Activated naive CD4-positive, alpha-beta T cell treated with Interleukin-2 at 50 U/mL for 16 hours (primary cell): ENCODE data around the gene CFAP92.

ENCODE experiments used
- DNase-seq: peaks from one replicate; pipeline ENCODE4 v3.0.0-alpha.2; 2020

The CFAP92 gene, protein sequence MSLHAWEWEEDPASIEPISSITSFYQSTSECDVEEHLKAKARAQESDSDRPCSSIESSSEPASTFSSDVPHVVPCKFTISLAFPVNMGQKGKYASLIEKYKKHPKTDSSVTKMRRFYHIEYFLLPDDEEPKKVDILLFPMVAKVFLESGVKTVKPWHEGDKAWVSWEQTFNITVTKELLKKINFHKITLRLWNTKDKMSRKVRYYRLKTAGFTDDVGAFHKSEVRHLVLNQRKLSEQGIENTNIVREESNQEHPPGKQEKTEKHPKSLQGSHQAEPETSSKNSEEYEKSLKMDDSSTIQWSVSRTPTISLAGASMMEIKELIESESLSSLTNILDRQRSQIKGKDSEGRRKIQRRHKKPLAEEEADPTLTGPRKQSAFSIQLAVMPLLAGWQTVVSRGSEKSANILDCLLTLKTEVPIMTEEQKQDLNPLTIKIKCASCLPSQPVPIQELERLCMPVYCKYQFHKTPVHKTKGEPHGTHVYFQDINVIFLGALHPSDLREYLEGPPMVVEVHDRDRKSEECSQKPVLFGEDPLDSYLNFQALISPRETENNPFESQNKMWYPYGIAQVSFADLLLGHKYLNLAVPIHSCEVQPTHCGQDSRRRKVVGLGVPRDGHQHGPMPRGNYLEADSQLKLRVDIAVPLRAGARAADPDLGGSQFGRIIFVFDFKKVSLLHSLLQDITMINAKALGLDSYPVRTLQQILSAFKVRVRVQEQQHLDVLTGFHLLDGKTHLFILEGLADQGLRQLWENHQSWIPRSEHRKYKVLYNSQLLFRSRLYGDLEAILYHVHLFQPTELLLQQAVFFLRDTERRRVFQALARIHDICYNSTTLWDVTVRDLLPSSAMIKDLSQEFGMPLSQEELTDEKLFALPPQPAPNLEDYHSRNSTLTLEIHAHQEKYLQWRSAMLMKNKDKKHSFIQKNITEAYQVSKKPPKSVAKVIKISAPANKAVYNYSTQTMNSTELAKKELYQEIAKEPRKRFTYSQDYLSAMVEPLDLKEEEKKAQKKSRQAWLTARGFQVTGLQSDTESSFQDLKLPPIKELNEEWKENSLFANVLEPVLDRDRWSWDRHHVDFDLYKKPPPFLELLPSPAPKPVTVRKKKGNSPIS

DNA sequence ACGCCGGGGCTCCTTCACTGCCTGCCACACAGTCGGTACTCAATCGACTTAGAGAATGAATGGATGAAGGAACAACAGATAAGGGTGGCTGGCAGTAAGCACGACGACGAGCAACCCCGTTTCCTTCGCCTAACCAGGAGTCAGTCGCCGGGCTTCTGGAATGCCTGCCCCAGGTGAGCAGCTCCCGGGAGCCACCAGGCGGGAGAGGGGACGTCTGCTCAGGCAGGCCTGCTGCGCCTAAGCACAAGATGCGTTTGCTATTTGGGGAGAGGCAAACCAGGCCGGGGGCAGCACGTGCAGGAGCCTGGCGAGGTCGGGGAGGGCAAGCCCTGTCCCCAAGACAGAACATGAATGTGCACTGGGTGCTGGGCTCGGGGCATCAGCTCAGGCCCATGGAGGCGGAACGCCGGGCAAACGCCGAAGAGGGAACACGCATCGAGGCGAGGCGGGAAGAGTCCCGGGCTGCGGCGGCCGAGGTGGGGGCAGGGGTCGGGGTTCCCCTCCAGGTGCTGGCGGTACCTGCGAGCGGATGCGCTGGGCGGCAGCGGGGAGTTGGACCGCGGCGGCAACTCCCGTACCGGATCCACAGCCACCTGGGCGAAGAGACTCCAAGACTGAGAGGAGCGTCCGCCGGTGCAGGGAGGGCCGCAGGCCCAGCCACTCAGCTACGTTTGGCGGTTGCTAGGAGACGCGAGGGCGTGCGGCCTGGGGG is at the start of gene CFAP92:
Gene CFAP92 (minus strand): TSS at position 616 of the 712 bp plus-strand sequence. CDS start 772 bp downstream, outside the sequence.
- DNase-seq: peak; percentile 92

DNA sequence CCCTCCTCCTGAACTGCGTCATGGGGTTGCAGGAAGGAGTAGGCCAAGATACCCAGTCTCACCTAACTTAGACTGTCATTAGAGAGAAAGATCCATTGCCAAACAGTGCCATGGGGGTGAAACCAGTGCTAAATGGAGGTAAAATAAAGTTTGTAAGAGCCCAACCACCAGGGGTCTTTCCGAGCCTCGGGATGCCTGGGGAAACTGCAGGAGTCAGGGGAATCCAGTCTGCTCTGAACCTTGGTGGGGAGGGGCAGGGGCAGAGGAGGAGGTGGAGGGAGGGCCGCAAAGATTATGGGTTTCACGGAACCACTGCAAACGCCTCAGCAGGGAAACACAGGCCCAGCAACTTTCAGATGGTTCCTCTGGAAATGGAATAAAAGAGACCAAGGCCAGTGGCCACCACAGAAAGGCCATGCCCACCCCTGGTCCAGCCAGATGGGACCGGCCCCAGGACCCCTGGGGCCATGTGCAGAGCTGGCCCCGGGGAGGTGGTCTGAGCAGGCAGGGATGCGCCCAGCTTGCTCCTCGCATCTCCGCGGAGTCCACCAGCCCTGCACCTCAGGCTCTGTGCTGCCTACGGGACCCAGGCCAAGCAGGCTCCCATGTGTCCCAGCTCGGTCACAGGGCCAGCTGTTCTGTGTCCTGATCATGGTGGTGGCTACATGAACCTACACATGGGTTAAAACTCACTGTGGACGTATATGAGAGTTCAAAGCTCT is 46.9 kb upstream of the CFAP92 start:
- no peak for DNase-seq

DNA sequence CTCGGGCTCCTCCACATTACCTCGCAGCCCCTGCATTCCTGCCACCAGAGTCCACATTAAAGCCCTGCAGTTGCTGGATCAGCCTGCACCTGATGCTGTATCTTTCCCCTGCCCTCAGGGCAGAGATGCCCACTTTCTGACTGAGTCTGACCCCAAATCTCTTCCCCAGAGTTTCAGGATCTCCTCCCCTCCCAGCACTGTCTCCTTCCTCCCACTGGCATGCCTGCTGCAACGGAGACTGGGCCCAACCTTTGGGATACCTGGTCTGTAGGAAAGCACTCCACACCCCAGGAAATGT is 46.1 kb upstream of the CFAP92 start:
- DNase-seq: no peak

DNA sequence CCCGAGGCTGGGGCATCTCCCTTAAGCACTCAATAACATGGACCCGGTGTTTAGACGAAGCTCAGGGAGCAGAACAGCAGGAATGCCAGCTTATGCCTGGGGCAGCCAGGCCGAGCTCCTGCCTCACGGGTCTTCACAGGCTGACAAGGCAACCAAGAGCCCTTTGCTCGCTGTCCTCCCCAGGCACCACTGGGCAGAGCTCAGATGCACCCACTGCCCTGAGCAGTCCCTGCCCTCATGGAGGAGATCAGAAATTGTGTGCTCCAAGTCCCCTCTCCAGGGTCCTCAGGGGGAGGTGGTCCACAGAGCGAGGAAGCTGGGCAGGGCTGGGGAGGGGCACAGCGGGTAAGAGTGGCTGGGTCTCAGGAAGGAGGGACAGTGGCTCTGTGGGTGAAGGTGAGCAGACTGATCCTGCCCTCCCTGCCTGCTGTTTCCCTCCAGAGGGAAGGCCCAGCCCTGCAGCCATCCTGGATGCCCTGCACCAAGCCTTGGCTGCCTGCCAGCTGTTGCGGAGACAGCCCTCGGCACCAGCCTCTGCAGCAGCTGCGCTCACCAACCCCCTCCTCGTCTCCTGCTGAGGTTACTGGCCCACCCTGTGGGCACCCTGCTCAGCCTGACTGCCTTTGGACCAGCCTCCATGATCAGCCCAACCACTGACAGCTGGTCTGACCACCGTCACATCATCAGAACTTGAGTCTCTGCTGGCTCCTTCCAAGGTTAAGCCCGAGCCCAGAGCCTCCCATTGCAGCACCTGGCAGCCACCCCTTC is 45.6 kb upstream of the CFAP92 start:
- DNase-seq: no peak

DNA sequence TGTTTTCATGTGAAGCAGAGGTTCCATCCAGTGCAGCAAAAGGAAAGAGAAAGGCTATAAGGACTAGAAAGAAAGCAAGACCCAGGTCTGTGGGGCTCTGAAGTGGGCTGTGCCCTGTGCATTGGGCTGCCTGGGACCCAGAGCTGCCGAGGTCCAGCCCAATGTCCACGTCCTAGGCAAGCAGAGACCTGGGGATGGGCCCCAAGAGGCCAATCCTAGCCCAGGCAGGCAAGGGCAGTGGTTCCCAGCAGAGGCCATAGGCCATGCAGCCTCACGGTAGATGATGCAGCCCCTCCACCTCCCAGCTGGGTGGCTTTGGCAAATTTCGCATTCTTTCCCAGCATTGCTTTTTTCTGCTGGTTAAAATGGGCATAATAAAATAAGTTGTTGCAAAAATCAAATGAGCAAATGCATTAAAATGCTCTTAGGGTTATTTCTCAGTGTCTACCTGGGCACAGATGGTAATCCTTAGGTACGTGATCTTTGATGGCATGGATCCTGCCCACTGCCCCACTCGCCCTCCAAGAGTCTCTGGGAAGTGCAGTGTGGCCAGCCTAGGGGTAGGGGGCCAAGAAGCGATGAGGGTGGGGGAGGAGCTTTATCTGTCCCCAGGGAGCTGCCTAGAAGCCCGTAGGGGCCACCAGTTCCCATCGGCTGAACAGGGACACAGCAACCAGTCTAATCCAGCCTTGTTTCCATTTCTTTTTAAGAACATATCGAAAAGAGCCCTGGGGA is 44.4 kb upstream of the CFAP92 start:
- DNase-seq: no peak

DNA sequence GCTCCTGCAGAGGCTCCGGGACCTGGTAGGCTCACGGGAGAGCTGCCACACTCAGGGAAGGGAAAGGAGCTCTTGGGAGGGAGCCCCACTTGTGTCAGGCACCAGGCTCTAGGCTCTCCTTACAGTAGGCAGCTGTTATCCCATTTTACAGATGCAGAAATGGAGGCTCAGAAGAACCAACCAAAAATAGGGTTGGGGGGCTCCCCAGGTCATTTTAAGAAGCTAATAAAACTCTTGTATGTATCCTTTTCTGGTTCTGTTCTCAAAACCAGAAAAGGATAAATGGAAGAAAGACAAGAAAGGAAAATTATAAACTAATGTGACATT is 43.2 kb upstream of the CFAP92 start:
- no peak for DNase-seq

DNA sequence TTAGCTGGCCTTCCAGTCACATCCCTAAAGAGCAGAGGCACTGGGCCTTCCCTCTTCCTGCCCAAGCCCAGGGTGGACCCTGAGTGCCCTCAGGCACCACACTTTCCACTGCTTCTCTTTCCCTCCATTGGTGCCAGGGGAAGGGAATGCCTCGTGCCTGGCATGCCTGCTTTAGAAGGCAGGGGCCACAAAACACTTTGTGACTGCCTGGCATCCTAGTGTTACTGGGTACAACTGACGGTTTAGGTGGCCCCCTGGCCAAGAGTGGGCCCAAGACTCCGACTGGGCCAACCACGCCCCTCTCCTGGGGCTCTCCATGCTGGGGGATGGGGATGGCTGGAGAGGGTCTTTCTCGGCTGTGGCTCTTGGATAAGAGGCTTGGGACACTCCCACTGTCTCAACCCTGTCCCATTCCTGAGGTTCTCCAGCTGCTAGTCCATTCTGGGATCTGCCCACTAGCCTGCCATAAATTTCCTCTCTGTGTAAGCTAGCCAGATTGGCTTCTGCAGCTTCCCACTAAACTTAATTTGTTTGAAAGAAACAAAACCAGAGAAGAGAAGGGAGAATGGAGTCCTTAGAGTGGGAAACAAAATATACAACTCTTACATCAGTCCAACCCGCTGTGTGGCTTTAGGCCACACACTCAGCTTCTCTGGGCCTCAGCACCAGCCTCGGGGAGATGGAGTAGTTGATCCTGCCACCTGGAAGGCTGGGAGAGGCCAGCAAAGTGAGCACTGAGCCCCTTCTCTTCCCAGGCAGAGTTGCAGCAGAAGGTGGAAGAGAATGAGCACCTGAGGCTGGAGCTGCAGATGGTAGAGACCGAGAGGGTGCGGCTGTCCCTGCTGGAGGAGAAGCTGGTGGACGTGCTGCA is 42.6 kb upstream of the CFAP92 start:
- DNase-seq: no peak

DNA sequence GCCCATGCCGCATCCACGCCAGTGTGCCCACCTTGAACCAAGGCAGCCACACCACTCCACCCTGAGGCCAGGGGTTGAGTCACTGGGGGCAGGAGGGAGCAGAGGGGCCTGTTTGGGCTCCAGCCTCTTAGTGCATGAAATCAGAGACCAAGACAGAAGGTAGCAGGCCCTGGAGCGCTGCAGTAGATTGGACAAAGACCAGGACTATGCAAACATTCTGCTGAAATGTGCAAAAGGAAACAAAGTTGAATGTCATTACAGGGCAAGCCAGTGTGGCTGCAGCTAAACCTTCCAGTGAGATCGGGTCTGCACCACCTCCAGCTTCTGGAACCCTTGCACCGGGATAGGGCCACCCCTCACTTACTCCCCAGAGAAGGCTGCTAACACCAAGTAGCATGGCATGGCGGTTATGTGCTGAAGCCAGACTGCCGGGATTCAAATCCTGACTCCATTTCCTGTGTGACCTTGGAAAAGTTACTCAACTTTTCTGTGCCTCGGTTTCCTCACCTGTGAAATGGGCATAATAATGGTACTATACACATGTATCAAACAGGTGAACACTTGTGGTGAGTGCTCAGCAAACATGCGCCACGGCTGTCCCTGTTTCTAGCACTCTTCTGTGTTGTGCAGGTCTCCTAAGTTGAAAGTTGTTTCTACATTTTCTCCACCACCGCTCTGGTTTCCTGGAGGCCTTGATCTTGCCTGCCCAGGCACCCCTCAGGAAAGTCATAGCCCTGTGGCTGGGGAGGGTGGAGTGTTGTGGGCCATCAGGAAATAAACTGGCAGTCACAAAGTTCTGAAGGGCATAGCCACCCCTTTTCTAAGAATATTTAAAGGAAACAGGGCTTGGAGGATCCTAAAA is 41.7 kb upstream of the CFAP92 start:
- DNase-seq: no peak

DNA sequence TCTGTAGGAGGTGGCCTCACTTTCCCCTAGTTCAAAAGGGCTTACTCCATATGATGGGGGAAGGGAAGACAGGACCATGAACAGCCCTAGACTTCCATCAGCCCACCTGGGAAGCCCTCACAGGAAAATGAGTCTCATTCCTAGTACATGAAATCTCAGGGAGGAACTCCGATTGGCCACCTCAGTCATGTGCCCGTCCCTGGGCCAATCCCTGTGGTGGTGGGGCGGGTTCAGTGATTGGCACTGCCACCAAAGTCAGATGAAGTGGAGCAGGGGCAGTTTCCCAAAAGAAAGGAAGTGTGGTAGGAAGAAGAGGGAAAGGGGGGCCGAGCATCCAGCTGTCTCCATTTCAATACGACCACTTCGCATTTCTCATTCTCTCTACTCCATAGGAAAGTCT is 40.8 kb upstream of the CFAP92 start:
- no peak for DNase-seq

DNA sequence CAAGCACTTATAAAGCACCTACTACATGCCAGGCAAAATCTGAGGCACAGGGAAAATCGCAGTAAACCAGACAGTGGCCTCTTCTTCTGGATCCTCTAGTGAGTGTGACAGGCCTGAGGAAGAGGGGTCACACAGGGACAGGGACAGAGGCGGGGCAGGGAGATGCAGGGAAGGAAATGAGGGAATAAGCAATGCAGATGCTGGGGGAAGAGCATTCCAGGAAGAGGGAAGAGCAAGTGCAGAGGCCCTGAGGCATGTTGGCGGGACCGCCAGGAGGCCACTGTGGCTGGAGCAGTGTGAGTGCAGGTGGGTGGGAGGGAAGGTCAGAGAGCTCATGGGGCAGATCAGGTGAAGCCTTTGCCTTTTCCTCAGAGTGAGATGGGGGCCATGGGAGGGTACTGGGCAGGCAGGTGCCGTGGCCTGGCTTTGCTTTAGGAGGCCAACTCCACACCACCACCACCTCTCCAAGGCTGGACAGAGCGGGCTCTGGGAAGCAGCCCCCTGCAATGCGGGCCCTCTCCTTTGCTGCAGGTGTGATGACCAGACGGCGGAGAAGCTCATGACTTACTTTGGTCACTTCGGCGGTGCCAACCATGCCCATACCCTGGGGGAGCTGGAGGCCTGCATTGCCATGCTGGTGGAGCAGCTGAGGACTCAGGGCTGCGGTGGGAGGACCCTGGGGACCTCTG is 39.9 kb upstream of the CFAP92 start:
- no peak for DNase-seq

DNA sequence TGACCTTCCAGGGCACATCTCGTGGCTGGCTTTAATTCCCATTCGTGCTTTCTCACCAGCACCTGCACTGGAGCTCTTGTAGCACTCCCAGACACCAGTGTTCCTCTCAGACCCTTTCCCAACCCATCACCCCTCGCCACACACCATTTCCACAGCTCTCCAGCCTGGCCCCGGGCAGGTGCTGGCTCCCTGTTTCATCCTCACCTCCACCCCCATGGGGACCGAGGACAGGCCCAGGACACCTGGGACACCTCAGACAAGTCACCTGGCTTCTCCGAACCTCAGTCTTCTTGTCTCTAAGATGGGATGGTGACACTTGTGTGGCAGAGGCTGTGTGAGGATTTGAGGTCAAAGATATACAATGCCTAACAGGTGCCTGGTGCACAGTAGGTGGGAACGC is 39.3 kb upstream of the CFAP92 start:
- no peak for DNase-seq

DNA sequence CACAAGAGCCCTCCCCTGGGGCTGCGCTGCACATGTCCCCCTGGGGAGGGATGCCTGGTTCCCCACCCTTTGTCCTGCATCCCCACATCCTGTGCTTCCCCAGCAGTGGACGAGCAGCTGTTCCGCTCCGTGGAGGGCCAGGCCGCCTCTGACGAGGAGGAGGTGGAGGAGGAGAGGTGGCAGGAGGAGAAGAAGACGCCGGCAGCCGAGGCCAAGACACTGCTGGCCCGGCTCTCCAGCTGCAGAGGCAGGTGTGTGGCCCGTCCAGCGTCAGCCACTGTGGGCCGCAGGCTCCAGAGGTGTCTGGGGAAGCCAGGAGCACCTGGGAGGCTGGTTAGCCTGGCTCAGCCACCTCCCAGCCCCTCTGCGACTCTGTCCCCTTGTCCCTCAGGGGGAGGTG is 38.8 kb upstream of the CFAP92 start:
- no peak for DNase-seq

DNA sequence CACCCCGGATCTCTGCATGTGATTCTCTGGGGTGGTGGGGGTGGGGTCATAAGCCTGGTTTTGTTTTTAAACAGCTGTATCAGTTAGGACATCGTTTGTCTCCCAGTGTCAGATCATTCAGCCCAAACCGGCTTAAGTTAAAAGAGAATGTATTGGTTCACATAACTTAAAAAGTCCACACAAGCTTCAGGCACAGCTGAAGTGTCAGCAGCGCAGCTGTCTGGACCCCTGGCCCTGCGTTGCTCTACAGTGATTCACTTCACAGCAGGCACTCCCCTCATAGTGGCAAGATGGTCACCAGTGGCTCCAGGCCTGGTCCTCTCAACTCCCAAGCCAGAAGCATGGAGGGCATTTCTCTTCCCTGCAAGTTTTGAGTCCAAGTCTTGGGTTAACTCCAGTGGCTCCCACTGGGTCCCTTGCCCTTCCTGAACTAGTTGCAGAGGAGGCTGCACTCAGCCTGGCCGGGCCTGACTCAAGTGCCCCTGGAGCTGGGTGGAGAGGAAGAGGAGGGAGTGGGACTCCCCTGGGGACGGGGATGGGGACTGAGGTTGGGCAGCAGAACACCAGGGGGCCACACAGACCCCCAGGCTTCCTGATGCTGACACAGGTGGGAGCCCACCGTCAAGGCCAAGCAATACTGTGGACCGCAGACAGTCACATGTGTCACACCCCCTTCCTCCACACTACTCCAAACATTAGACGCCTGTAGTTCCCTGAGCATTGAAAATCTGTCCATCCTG is 37.8 kb upstream of the CFAP92 start:
- no peak for DNase-seq

DNA sequence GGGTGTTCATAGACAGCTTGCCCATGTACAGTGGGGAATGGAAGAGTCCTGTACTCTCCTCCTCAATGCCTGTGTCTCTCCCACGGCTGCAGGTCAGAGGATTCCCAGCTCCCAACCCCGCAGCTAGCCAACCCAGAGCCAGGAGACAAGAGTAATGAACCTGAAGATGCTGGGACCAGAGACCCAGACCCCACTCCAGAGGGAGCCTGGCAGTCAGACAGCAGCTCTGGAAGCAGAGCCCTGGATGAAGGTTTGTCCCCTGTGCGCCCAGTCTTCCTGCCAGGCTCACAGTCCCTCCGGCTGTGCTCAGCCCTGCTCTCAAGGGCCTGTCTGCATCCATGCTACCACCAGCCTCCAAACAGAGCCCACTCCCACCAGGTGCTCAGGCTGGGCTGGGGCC is 36.7 kb upstream of the CFAP92 start:
- DNase-seq: no peak

DNA sequence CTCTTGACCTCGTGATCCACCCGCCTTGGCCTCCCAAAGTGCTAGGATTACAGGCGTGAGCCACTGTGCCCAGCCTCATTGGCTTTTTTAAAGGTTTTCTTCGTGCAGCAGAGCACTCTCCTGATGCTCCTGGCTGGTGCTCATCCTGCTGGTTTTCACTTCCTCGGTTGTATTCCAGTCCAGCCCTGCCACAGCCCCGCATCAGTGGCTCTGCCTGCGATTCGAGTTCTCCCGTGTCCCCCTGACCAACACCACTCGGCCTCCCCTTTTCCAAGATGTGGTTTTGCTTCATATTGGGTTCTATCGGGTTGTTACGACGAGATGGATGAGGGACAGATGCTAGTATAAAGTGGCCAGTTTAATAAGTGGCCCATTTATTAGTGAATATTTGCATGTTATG is 35.0 kb upstream of the CFAP92 start:
- DNase-seq: no peak

DNA sequence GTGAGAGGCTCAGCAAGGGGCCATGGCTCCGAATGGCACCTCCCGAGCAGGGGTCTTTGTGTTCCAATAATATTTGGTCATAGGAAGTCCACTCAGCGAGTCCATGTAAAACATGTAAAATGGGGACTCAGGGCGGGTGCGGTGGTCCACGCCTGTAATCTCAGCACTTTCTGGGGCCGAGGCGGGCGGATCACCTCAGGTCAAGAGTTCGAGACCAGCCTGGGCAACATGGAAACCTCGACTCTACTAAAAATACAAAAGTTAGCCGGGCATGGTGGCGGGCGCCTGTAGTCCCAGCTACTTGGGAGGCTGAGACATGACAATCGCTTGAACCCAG is 33.6 kb upstream of the CFAP92 start:
- DNase-seq: no peak

DNA sequence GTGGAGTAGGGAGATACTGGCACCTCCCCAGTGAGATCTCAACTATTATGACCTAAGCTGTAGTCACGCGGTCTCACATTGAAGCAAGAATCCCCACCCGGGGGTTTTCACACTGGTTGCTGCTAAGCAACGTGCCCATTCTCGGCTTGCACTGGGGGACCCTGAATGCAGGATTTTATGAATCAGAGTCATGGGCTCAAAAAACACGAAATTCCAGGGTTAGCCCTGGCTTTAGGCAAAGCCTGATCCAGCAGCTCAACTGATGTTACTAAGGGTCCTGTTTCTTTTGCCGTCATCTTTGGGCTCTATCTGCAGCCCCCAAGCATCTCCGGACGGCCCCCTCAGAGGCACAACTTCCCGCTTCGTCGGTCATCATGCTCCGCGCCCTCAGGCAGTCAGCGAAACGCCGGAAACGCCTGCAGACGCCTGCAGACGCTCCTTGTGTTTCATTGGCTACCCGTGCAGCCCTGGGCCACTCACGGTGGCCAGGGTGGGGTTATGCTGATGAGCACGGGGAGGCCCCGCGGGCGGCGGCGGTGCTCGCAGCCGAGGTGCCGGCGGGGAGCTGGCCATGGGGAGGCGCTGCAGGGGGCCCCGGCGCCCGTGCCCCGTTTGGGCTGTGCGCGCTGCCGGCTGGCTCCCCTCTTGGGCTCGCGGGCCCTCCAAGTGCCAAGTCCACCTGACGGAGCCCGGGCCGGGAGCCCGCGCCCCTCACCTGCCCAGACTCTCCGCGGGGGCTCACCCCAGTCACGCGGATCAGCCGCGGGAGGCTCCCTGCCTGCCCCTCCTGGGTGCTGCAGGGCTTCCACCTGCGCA is 33.1 kb upstream of the CFAP92 start:
- peak; percentile 91 for DNase-seq
